Mesothelial cell of epicardium (in vitro differentiated cells): ENCODE measurements around the gene VPS8. TPM values are rescaled to one million over a fixed set of nuclear protein-coding genes. Genes with fewer than 3 reads are reported as not detected.

Experiments
- DNase-seq, 2 experiments: peaks; one replicate each; pipeline ENCODE4 v3.0.0; 2021; ENCODE audit warnings: low spot score in 2 of 2; ENCODE audit not compliant: unreplicated experiment in 2 of 2
- H3K27ac Mint-ChIP-seq: 2 replicates; pipeline ENCODE4 v1.8.0; 2021; ENCODE audit warnings: mixed read lengths
- H3K27me3 Mint-ChIP-seq: 2 replicates; pipeline ENCODE4 v1.8.0; 2021; ENCODE audit warnings: low read depth, mixed read lengths
- H3K36me3 Mint-ChIP-seq: 2 replicates; pipeline ENCODE4 v1.8.0; 2021; ENCODE audit warnings: mixed read lengths
- H3K4me1 Mint-ChIP-seq: 2 replicates; pipeline ENCODE4 v1.8.0; 2021; ENCODE audit warnings: mixed read lengths
- H3K4me3 Mint-ChIP-seq: 2 replicates; pipeline ENCODE4 v1.8.0; 2021; ENCODE audit warnings: mild to moderate bottlenecking, moderate library complexity, mixed read lengths
- H3K9me3 Mint-ChIP-seq: 2 replicates; pipeline ENCODE4 v1.8.0; 2021; ENCODE audit warnings: mixed read lengths
- CTCF ChIP-seq: fragments of 200-600 bp; sonication (generic); IDR thresholded peaks from one replicate; pipeline ENCODE4 v1.5.0; 2021; ENCODE audit warnings: antibody characterized with exemption; ENCODE audit not compliant: unreplicated experiment
- total RNA-seq: library from RNA; stranded (reverse); gene quantifications from 3 replicates; pipeline ENCODE4 v1.2.1, GENCODE V29; 2021

VPS8 gene
- total RNA-seq, 1 donor from 2014 or later, result 82.4 TPM

DNA sequence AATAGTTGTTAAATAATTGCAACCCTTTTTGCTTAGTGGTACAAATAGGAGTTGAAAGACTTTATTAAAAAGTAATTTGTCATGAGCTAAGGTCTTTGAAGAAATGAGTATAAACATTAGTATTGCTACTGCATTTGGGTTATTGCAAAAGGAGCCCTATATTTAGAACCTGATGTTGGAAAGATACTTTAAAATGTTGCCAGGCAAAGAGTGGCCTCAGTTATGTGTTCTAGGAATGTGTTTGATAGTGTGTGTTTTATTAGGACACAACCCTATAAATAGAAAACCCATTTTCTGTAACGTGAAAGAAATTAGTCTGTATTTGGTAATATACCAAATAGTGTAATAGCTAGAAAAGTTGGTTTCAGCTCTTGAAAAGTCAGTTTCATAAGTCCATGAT lies 10.7 kb downstream of the VPS8 start:
- H3K27me3 Mint-ChIP-seq, result no peaks in the 10 kb centered on the region
- no peak overlapping the region for H3K4me3 Mint-ChIP-seq
- H3K9me3 Mint-ChIP-seq, result no peaks in the 10 kb centered on the region
- no peaks in the 10 kb centered on the region for H3K4me1 Mint-ChIP-seq
- no peak for TF ChIP-seq CTCF
- no peak for DNase-seq
- peaks cover 12% of the 10 kb centered on the region for H3K36me3 Mint-ChIP-seq
- no peak overlapping the region for H3K27ac Mint-ChIP-seq

DNA sequence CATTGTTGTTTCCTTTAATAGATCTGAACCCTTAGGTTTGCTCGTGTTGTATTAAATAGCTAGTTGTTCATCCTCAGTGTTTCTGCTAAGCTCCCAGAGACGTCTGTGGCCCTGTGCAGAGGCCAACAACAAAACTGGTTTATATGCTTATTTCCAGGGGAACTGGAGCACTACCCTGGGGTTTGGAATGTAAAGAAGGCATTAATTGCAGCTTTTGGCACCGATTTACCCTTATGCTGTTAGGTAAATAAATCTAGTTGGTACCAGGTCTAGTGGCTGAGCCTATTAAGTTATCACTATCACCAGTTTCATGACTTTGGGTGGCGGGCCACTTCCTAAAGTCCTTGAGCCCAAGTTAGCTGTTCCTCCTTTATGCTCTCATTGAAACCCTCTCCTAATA lies 12.0 kb downstream of the VPS8 start:
- TF ChIP-seq CTCF, result no peak
- no peak overlapping the region for H3K4me3 Mint-ChIP-seq
- no peaks in the 10 kb centered on the region for H3K9me3 Mint-ChIP-seq
- H3K4me1 Mint-ChIP-seq, result no peaks in the 10 kb centered on the region
- no peak overlapping the region for H3K27ac Mint-ChIP-seq
- peaks cover 11% of the 10 kb centered on the region for H3K36me3 Mint-ChIP-seq
- no peaks in the 10 kb centered on the region for H3K27me3 Mint-ChIP-seq
- no peak for DNase-seq

DNA sequence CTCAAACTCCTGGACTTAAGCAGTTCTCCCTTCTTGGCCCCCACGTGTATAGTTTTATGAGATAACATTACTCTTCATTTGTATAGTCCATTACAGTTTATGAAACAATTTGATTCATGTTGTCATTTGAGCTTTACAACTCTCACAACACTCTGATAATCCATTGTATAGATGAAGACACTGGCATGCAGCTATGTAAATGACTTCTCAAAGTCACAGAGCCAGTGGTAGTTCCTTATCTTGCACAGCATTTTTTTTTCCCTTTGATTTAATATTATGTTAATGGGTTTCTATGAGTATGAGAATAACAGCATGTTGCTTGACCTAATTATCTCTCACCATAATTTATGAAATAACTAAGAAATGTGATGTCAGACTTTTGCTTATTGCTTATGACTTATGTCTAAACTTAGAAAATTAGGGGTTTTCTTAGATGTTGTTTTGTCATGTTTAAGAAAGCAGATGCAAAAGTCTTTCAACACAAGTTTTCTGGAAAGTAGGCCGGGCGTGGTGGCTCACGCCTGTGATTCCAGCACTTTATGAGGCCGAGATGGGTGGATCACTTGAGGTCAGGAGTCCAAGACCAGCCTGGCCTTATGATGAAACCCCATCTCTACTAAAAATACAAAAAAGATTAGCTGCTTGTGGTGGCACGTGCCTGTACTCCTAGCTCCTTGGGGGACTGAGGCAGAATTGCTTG lies 13.3 kb downstream of the VPS8 start:
- no peaks in the 10 kb centered on the region for H3K4me1 Mint-ChIP-seq
- H3K9me3 Mint-ChIP-seq, result no peaks in the 10 kb centered on the region
- no peak for DNase-seq
- no peaks in the 10 kb centered on the region for H3K27me3 Mint-ChIP-seq
- H3K27ac Mint-ChIP-seq, result no peak overlapping the region
- no peak for TF ChIP-seq CTCF
- peaks cover 11% of the 10 kb centered on the region for H3K36me3 Mint-ChIP-seq
- H3K4me3 Mint-ChIP-seq, result no peak overlapping the region

DNA sequence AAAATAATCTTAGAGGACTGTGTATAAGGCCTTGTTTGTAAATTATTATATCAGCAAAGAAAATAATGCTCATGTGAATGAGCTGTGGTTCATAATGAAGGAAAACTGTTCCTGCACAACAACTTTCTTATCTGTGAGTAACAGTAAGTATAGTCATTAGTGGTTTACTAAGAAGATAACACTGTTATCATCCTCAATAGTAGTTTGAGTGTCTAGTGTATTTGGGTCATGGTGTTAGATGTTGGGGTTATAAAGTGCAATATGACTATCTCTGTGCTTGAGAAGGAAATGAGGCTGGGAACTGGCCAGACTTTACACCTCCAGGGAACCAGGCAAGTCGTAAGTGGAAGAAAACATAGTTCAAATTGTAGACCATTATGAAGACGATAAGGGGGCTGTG lies 15.6 kb downstream of the VPS8 start:
- Mint-ChIP-seq H3K4me3 (no peak overlapping the region), H3K27me3 (no peaks in the 10 kb centered on the region), H3K36me3 (peaks cover 23% of the 10 kb centered on the region), H3K4me1 (no peaks in the 10 kb centered on the region), H3K9me3 (no peaks in the 10 kb centered on the region), H3K27ac (no peak overlapping the region)
- no peak for TF ChIP-seq CTCF
- no peak for DNase-seq

- Mint-ChIP-seq H3K27me3 (no peaks in the 10 kb centered on the region), H3K36me3 (peaks cover 27% of the 10 kb centered on the region), H3K27ac (no peak overlapping the region), H3K4me3 (no peak overlapping the region), H3K9me3 (no peaks in the 10 kb centered on the region), H3K4me1 (no peaks in the 10 kb centered on the region)
- TF ChIP-seq CTCF, result no peak
- no peak for DNase-seq
These were observed 20.1 kb downstream of the VPS8 start for GRCh38 chr3:184832044-184832443.

GRCh38 chr3:184832903-184833302 lies 20.9 kb downstream of the VPS8 start:
- Mint-ChIP-seq H3K4me1 (no peaks in the 10 kb centered on the region), H3K4me3 (no peak overlapping the region), H3K27ac (no peak overlapping the region), H3K27me3 (no peaks in the 10 kb centered on the region), H3K9me3 (no peaks in the 10 kb centered on the region), H3K36me3 (peaks cover 27% of the 10 kb centered on the region)
- DNase-seq, result no peak
- no peak for TF ChIP-seq CTCF
